Gastrocnemius medialis (tissue), 4 donors: ENCODE measurements around the gene THSD4.

ENCODE experiments used
- CTCF ChIP-seq, 5 experiments: fragments of 450-650 bp in 3 of 5; fragments of 200-600 bp in 2 of 5; sonication (generic) in 2 of 5; IDR thresholded peaks in 4 of 5; conservative IDR thresholded peaks in 1 of 5; 1 replicate in 4 of 5; 2 replicates in 1 of 5; pipeline ENCODE4 v1.5.1; 2016 to 2019; ENCODE audit warnings: antibody characterized with exemption in 5 of 5, mild to moderate bottlenecking in 3 of 5, moderate library complexity in 3 of 5
- POLR2A ChIP-seq, 2 donors: fragments of 450-650 bp; IDR thresholded peaks; one replicate each; pipeline ENCODE4 v1.6.1; 2017; ENCODE audit warnings: antibody characterized with exemption in 2 of 2, mild to moderate bottlenecking in 2 of 2, moderate library complexity in 2 of 2

- no peak for TF ChIP-seq CTCF (IDR thresholded peaks at IDR 0.05 in 4 of 5, conservative IDR thresholded peaks at IDR 0.05 in 1 of 5)
- no peak for TF ChIP-seq POLR2A (IDR thresholded peaks at IDR 0.05)
These were observed 52.3 kb downstream of the THSD4 start for GRCh38 chr15:71167445-71168165.
